ENCODE results near the gene LRRC10B. TPM values are rescaled to one million over a fixed set of nuclear protein-coding genes. Genes with fewer than 3 reads are reported as not detected.

Gene LRRC10B
- total RNA-seq, 1 experiment from 2014 or later = 0.39 TPM

DNA sequence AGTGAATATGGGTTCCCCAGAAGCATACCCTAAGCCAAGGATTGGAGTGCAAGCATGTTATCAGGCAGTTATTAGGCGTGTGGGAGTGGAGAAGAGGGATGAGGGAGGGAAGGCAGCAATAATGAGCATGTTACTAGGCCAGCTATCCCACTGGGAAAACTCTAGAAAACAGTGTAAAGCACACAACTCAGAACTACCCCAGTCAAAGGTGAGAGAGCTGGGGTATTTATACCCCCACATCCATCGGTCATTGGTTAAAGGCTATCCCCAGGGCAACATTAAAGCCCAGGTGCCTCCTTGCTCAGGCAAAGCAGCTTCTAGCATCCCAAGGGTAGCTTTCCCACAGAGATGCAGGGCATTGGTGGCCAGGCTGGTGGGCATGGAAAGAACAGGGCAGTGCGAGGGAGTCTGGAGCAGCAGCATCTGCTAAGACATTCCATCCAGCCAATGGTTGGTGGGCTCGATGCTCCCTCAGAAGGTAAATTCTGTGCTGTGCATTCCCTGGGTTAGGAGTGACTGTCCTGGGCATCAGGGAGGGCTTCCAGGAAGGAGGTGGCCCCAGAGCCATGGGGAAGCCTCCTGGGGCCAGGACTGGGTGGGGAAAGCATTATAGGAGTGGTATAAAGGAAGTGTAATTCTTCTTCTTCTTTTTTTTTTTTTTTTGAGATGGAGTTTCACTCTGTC lies 21.1 kb upstream of the LRRC10B start:
- no peak overlapping the region for H2BK12ac ChIP-seq (ENCODE audit: insufficient read length, low read depth, low read length)
- no CpG with 5 or more reads among the region's 4 CpGs for WGBS (ENCODE audit: extremely low coverage, insufficient read length, low lambda C conversion rate)
- Mint-ChIP-seq H3K27me3 (ENCODE audit: low read depth) (peaks cover 32% of the 10 kb centered on the region), H3K9me3 (no peaks in the 10 kb centered on the region; a peak in 1 of 5 replicates), H3K4me1 (peaks cover 27 to 41% of the 10 kb centered on the region in 2 experiments), H3K4me3 (no peak overlapping the region; a peak in 1 of 5 replicates), H3K36me3 (ENCODE audit: insufficient read depth in 1 of 3, low read depth in 3 of 3) (peaks cover 3 to 5% (median 4%) of the 10 kb centered on the region in 3 experiments; a peak in 5 of 7 replicates), H3K27ac (no peak overlapping the region; a peak in 1 of 7 replicates)
- H3K4ac ChIP-seq (ENCODE audit: low read depth, low read length) = no peak overlapping the region
- no peak overlapping the region for H2BK5ac ChIP-seq (ENCODE audit: insufficient read length, low read length)
- no peak overlapping the region for H3K23ac ChIP-seq (ENCODE audit: insufficient read length, low read depth, low read length)
- H3K14ac ChIP-seq (ENCODE audit: insufficient read depth, low read length) = no peak overlapping the region
- no peak overlapping the region for H2AK5ac ChIP-seq (ENCODE audit: insufficient read length, low read length)
- TF ChIP-seq, protein P1, sequence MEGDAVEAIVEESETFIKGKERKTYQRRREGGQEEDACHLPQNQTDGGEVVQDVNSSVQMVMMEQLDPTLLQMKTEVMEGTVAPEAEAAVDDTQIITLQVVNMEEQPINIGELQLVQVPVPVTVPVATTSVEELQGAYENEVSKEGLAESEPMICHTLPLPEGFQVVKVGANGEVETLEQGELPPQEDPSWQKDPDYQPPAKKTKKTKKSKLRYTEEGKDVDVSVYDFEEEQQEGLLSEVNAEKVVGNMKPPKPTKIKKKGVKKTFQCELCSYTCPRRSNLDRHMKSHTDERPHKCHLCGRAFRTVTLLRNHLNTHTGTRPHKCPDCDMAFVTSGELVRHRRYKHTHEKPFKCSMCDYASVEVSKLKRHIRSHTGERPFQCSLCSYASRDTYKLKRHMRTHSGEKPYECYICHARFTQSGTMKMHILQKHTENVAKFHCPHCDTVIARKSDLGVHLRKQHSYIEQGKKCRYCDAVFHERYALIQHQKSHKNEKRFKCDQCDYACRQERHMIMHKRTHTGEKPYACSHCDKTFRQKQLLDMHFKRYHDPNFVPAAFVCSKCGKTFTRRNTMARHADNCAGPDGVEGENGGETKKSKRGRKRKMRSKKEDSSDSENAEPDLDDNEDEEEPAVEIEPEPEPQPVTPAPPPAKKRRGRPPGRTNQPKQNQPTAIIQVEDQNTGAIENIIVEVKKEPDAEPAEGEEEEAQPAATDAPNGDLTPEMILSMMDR (conservative IDR thresholded peaks at IDR 0.05) = no peak
- H2BK15ac ChIP-seq (ENCODE audit: low read depth, low read length) = no peak overlapping the region
- H3K4me2 ChIP-seq (ENCODE audit: insufficient read depth, insufficient read length, low read length) = no peak overlapping the region
- H3K9me3 ChIP-seq (ENCODE audit: control insufficient read depth, low read depth, low read length) = no peaks in the 10 kb centered on the region
- H2AFZ ChIP-seq (ENCODE audit: low read length) = no peak overlapping the region
- H3T11ph ChIP-seq (ENCODE audit: low read length) = no peak overlapping the region
- no peaks in the 10 kb centered on the region for H3K79me2 ChIP-seq (ENCODE audit: insufficient read depth, low read length)
- no peaks in the 10 kb centered on the region for H3K23me2 ChIP-seq (ENCODE audit: insufficient read length, low read depth, low read length, poor library complexity, severe bottlenecking)
- peaks cover 4% of the 10 kb centered on the region for H4K20me1 ChIP-seq (ENCODE audit: control insufficient read depth, insufficient read depth, insufficient read length)
- DNase-seq = no peak
- no peak overlapping the region for H2BK120ac ChIP-seq (ENCODE audit: low read depth, low read length, poor library complexity, severe bottlenecking)
- no peak overlapping the region for H3K9ac ChIP-seq (ENCODE audit: extremely low read depth, insufficient read length, low read length)
- no peak overlapping the region for H2BK20ac ChIP-seq (ENCODE audit: low read depth, low read length, poor library complexity, severe bottlenecking)
- no peaks in the 10 kb centered on the region for H3K27me3 ChIP-seq (ENCODE audit: insufficient read depth, low read length)
- H3K4me1 ChIP-seq (ENCODE audit: insufficient read depth, low read length) = peaks cover 3% of the 10 kb centered on the region; the same call in 1 of the 2 replicates
- no peak overlapping the region for H3K18ac ChIP-seq (ENCODE audit: insufficient read length, low read depth, low read length)
- no peak overlapping the region for H3K56ac ChIP-seq (ENCODE audit: insufficient read length, low read depth, low read length)
- no peak overlapping the region for H4K91ac ChIP-seq (ENCODE audit: insufficient read length, low read depth, low read length)
- no peak overlapping the region for H4K5ac ChIP-seq (ENCODE audit: insufficient read length, low read depth, low read length)
- H3K79me1 ChIP-seq (ENCODE audit: insufficient read depth, low read depth, low read length, poor library complexity, severe bottlenecking) = no peaks in the 10 kb centered on the region
- no peak overlapping the region for H4K8ac ChIP-seq (replicated peaks; ENCODE audit: insufficient read length, low read depth, low read length)
- no peak overlapping the region for H3K27ac ChIP-seq (ENCODE audit: insufficient read length, low read depth, low read length)
